ENCODE measurements around the gene PALLD. TPM values are rescaled to one million over a fixed set of nuclear protein-coding genes. Genes with fewer than 3 reads are reported as not detected.

Gene PALLD
- total RNA-seq, 4 donors from 2014 or later, result 1,903 to 3,507 (median 2,130) TPM

DNA sequence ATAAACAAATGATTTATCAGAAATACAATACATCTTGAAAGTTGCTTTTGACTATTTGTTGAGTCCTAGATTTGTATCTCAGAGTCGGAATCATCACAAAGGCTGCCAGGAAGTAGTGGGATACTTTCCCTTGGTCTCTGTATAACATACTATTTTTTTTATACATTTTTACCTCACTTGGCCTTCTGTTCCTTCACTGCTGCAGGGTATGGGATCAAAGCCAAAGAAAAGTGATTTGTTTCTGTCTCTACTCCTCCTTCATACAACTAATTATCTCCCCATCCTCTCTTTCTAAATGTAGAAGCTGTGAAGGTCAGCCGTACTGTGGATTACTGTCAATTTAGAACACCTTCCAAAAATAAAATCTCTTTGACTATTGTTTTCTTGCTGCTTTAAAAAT lies 24.9 kb downstream of the PALLD start:
- WGBS, result 30% methylated on average over 2 of the region's 2 CpGs
- Histone ChIP-seq H3K9me3 (no peaks in the 10 kb centered on the region), H3K27me3 (no peaks in the 10 kb centered on the region), H3K4me3 (no peak overlapping the region), H3K4me1 (peaks cover 11 to 15% (median 13%) of the 10 kb centered on the region in 4 donors), H3K36me3 (no peaks in the 10 kb centered on the region), H3K27ac (replicated peaks in 1 of 4) (no peak overlapping the region)
- intact Hi-C loops (cut with DNase I), result no loop called here
- no peak for DNase-seq (ENCODE audit: extremely low spot score)
- TF ChIP-seq POLR2AphosphoS5 (IDR thresholded peaks at IDR 0.05) (no peak), EP300 (IDR thresholded peaks at IDR 0.05) (no peak), POLR2A (IDR thresholded peaks at IDR 0.05; ENCODE audit: low read depth) (no peak), CTCF (IDR thresholded peaks at IDR 0.05) (no peak)

DNA sequence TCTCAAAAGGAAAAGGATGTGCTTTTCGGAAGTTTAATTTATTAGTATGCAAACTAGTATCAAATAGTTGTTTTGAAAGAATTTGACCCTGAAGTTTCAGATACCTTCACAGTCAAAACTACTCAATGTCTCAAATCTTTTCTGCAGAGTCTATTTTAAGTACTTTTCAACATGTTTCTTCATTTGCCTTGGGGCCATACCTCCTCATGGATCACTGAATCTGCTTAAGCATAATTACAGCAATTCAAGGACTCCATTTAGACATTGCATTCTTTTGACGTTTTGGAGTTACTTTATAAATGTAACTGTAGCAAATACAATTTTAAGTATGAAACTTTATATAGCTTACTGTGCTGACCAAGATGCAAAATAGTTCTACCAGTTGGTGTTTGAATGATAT lies 25.5 kb downstream of the PALLD start:
- Histone ChIP-seq H3K36me3 (no peaks in the 10 kb centered on the region), H3K9me3 (no peaks in the 10 kb centered on the region), H3K27ac (replicated peaks in 1 of 4) (no peak overlapping the region), H3K27me3 (no peaks in the 10 kb centered on the region), H3K4me1 (peaks cover 11 to 15% (median 13%) of the 10 kb centered on the region in 4 donors), H3K4me3 (no peak overlapping the region)
- intact Hi-C loops (cut with DNase I), result no loop called here
- DNase-seq (ENCODE audit: extremely low spot score), result no peak
- 60% methylated on average over 2 of the region's 2 CpGs for WGBS
- no peak for TF ChIP-seq EP300 (IDR thresholded peaks at IDR 0.05)
- no peak for TF ChIP-seq POLR2AphosphoS5 (IDR thresholded peaks at IDR 0.05)
- no peak for TF ChIP-seq POLR2A (IDR thresholded peaks at IDR 0.05; ENCODE audit: low read depth)

DNA sequence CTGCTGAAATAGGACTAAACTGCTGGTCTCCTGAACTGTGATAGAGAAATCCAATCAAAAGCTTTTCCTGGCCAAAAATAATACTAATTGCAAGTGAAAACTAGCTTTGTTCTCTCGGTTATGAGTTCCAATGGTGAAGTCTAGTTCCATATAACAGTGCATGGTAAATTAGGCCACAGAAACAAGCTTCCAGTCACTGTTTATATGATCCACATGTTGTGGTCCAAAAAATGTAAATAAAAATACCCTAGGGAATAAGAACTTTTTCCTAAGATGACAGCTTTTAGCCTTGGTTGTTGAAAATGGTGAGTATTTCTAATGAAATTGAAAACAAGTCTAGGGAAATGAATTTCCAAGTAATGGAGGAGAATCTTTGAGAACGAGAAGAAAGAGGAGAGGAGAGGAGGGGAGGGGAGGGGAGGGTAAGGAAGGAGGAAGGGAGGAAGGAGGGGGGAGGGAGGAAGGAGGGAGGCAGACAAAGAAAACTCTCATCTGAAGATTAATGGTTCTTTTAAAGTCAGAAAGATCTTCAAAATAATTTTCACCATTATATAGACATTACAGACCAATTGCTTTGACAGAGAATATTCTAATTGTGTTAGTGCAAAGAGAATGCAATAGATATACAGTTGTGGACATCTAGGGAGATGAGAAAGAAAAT lies 26.1 kb downstream of the PALLD start:
- no peaks in the 10 kb centered on the region for H3K9me3 ChIP-seq
- no peak for DNase-seq (ENCODE audit: extremely low spot score)
- no peak overlapping the region for H3K4me3 ChIP-seq
- no peaks in the 10 kb centered on the region for H3K36me3 ChIP-seq
- TF ChIP-seq POLR2A (IDR thresholded peaks at IDR 0.05; ENCODE audit: low read depth) (no peak), EP300 (IDR thresholded peaks at IDR 0.05) (no peak), POLR2AphosphoS5 (IDR thresholded peaks at IDR 0.05) (no peak), CTCF (IDR thresholded peaks at IDR 0.05) (no peak)
- peaks cover 11 to 15% (median 13%) of the 10 kb centered on the region in 4 donors for H3K4me1 ChIP-seq
- H3K27me3 ChIP-seq, result no peaks in the 10 kb centered on the region
- intact Hi-C loops (cut with DNase I), result no loop called here
- no peak overlapping the region for H3K27ac ChIP-seq (replicated peaks in 1 of 4)
- 80% methylated on average over 2 of the region's 2 CpGs for WGBS

GRCh38 chr4:168524006-168524405 lies 27.2 kb downstream of the PALLD start:
- Histone ChIP-seq H3K4me1 (peaks cover 11 to 15% (median 13%) of the 10 kb centered on the region in 4 donors), H3K36me3 (no peaks in the 10 kb centered on the region), H3K27me3 (no peaks in the 10 kb centered on the region), H3K4me3 (no peak overlapping the region), H3K9me3 (no peaks in the 10 kb centered on the region), H3K27ac (replicated peaks in 1 of 4) (no peak overlapping the region)
- DNase-seq (ENCODE audit: extremely low spot score), result no peak
- intact Hi-C loops (cut with DNase I), result no loop called here
- TF ChIP-seq EP300 (IDR thresholded peaks at IDR 0.05) (no peak), POLR2AphosphoS5 (IDR thresholded peaks at IDR 0.05) (no peak), CTCF (IDR thresholded peaks at IDR 0.05) (no peak), POLR2A (IDR thresholded peaks at IDR 0.05; ENCODE audit: low read depth) (no peak)

DNA sequence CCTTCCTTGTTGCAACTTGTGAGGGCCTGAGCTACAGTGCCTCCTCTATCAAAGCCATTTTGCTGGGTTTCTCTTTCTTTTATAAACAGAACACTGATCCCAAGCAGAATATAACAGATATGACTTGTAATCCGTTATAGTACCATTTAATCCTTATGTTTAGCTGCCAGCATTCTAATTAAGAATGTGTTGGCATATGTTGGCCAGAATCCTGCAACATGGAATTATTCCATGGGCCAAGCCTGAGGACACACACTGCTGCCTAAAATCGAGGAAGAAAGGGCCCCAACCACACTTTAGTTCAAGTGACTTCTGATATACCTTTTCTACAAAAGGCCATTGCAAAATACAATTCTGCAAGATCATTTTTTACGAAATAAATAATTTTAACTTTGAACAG lies 28.0 kb downstream of the PALLD start:
- no peak overlapping the region for H3K4me3 ChIP-seq
- H3K4me1 ChIP-seq, result peaks cover 11 to 15% (median 13%) of the 10 kb centered on the region in 4 donors
- no peaks in the 10 kb centered on the region for H3K9me3 ChIP-seq
- intact Hi-C loops (cut with DNase I), result no loop called here
- no peak for DNase-seq (ENCODE audit: extremely low spot score)
- H3K36me3 ChIP-seq, result no peaks in the 10 kb centered on the region
- TF ChIP-seq POLR2AphosphoS5 (IDR thresholded peaks at IDR 0.05) (no peak), CTCF (IDR thresholded peaks at IDR 0.05) (no peak), POLR2A (IDR thresholded peaks at IDR 0.05; ENCODE audit: low read depth) (no peak), EP300 (IDR thresholded peaks at IDR 0.05) (no peak)
- H3K27me3 ChIP-seq, result no peaks in the 10 kb centered on the region
- 71% methylated on average over 3 of the region's 3 CpGs for WGBS
- H3K27ac ChIP-seq (replicated peaks in 1 of 4), result no peak overlapping the region
